Muscle of arm (tissue), 12 donors: Measurements from ENCODE around the gene B3GNT9. TPM values are rescaled to one million over a fixed set of nuclear protein-coding genes. Genes with fewer than 3 reads are reported as not detected.

Experiments used
- polyA plus RNA-seq, 12 donors: library from polyadenylated mRNA; unstranded; fragments of 120-200 nt; gene quantifications; one replicate each; pipeline ENCODE4 v1.2.1, GENCODE V29; 2013; ENCODE audit not compliant: insufficient read length in 12 of 12

Gene B3GNT9
- polyA plus RNA-seq, 12 donors, result 7.1 to 17.2 (median 9.7) TPM; not detected in 1

Other genes starting within 250 kb of the B3GNT9 start
- 1 to 10 TPM in 1 of 12 donors, under 1 TPM in 7, not detected in 4; 0.12 to 1.2 (median 0.16) TPM for gene CDH16, start 232.1 kb downstream of the B3GNT9 start, polyA plus RNA-seq
- gene RRAD, start 225.5 kb downstream of the B3GNT9 start, polyA plus RNA-seq, result 10 to 100 TPM in 1 of 12 donors, 1 to 10 TPM in 10, not detected in 1; 2.8 to 15.8 (median 4.8) TPM
- gene CIAO2B, start 216.6 kb downstream of the B3GNT9 start, polyA plus RNA-seq, result 10 to 100 TPM in 11 of 12 donors, not detected in 1; 33.1 to 88.0 (median 78.6) TPM
- 10 to 100 TPM in 11 of 12 donors, not detected in 1; 22.3 to 46.3 (median 29.1) TPM for gene CES2, start 215.5 kb downstream of the B3GNT9 start, polyA plus RNA-seq
- gene CES3, start 189.7 kb downstream of the B3GNT9 start, polyA plus RNA-seq, result under 1 TPM in 10 of 12 donors, not detected in 2; 0.20 to 0.60 (median 0.39) TPM
- 10 to 100 TPM in 1 of 12 donors, 1 to 10 TPM in 9, not detected in 2; 1.5 to 14.7 (median 2.5) TPM for gene CES4A, start 162.4 kb downstream of the B3GNT9 start, polyA plus RNA-seq
- gene CBFB, start 121.8 kb downstream of the B3GNT9 start, polyA plus RNA-seq, result 10 to 100 TPM in 11 of 12 donors, not detected in 1; 35.5 to 56.0 (median 42.3) TPM
- 10 to 100 TPM in 11 of 12 donors, not detected in 1; 16.2 to 23.9 (median 19.7) TPM for gene PHAF1, start 41.1 kb downstream of the B3GNT9 start, polyA plus RNA-seq
- 1 to 10 TPM in 10 of 12 donors, not detected in 2; 2.0 to 5.8 (median 3.2) TPM for gene TRADD, start 8.9 kb upstream of the B3GNT9 start, polyA plus RNA-seq
- gene FBXL8, start 9.0 kb upstream of the B3GNT9 start, polyA plus RNA-seq, result 1 to 10 TPM in 9 of 12 donors, under 1 TPM in 1, not detected in 2; 0.74 to 3.7 (median 2.1) TPM
- 10 to 100 TPM in 2 of 12 donors, 1 to 10 TPM in 9, not detected in 1; 1.4 to 15.2 (median 4.2) TPM for gene HSF4, start 13.7 kb upstream of the B3GNT9 start, polyA plus RNA-seq
- 10 to 100 TPM in 11 of 12 donors, not detected in 1; 16.3 to 42.3 (median 34.2) TPM for gene NOL3, start 19.5 kb upstream of the B3GNT9 start, polyA plus RNA-seq
- gene MATCAP1, start 33.0 kb upstream of the B3GNT9 start, polyA plus RNA-seq, result 10 to 100 TPM in 11 of 12 donors, not detected in 1; 12.3 to 43.5 (median 16.9) TPM
- gene EXOC3L1, start 39.1 kb upstream of the B3GNT9 start, polyA plus RNA-seq, result 10 to 100 TPM in 3 of 12 donors, 1 to 10 TPM in 8, not detected in 1; 5.7 to 13.6 (median 8.1) TPM
- gene E2F4, start 41.2 kb upstream of the B3GNT9 start, polyA plus RNA-seq, result 10 to 100 TPM in 11 of 12 donors, not detected in 1; 29.4 to 85.1 (median 41.0) TPM
- gene ELMO3, start 48.1 kb upstream of the B3GNT9 start, polyA plus RNA-seq, result 1 to 10 TPM in 5 of 12 donors, under 1 TPM in 5, not detected in 2; 0.49 to 4.7 (median 1.0) TPM
- gene TMEM208, start 76.1 kb upstream of the B3GNT9 start, polyA plus RNA-seq, result 10 to 100 TPM in 11 of 12 donors, not detected in 1; 15.1 to 23.7 (median 18.1) TPM
- gene FHOD1, start 96.5 kb upstream of the B3GNT9 start, polyA plus RNA-seq, result 10 to 100 TPM in 11 of 12 donors, not detected in 1; 16.3 to 32.4 (median 20.6) TPM
- 1 to 10 TPM in 5 of 12 donors, under 1 TPM in 5, not detected in 2; 0.54 to 1.9 (median 1.1) TPM for gene SLC9A5, start 98.0 kb upstream of the B3GNT9 start, polyA plus RNA-seq
- 10 to 100 TPM in 4 of 12 donors, 1 to 10 TPM in 7, not detected in 1; 5.0 to 14.6 (median 9.7) TPM for gene PLEKHG4, start 128.5 kb upstream of the B3GNT9 start, polyA plus RNA-seq
- under 1 TPM in 9 of 12 donors, not detected in 3; 0.09 to 0.95 (median 0.33) TPM for gene KCTD19, start 175.7 kb upstream of the B3GNT9 start, polyA plus RNA-seq
- gene LRRC36, start 175.8 kb upstream of the B3GNT9 start, polyA plus RNA-seq, result 1 to 10 TPM in 1 of 12 donors, under 1 TPM in 9, not detected in 2; 0.24 to 1.1 (median 0.47) TPM
- gene TPPP3, start 242.5 kb upstream of the B3GNT9 start, polyA plus RNA-seq, result 100 to 1,000 TPM in 11 of 12 donors, not detected in 1; 232 to 581 (median 412) TPM